Measurements from ENCODE around the gene PRODH.
"Not testable (repeated sequence)": the region's sequence is repeated elsewhere in the genome, so short reads cannot be mapped to it uniquely, and the experiment has no call there.

PRODH gene

DNA sequence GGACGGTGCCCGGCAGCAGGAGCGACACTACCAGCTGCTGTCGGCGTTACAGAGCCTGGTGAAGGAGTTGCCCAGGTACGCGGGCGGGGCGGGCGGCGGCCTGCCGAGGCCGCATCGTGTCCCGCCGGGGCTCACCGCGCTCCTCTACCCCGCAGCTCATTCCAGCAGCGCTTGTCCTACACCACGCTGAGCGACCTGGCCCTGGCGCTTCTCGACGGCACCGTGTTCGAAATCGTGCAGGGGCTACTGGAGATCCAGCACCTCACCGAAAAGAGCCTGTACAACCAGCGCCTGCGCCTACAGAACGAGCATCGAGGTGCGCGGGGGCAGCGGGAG lies 29.7 kb downstream of the PRODH start:
- not testable (repeated sequence) for DNase-seq (ENCODE audit: low read depth)

DNA sequence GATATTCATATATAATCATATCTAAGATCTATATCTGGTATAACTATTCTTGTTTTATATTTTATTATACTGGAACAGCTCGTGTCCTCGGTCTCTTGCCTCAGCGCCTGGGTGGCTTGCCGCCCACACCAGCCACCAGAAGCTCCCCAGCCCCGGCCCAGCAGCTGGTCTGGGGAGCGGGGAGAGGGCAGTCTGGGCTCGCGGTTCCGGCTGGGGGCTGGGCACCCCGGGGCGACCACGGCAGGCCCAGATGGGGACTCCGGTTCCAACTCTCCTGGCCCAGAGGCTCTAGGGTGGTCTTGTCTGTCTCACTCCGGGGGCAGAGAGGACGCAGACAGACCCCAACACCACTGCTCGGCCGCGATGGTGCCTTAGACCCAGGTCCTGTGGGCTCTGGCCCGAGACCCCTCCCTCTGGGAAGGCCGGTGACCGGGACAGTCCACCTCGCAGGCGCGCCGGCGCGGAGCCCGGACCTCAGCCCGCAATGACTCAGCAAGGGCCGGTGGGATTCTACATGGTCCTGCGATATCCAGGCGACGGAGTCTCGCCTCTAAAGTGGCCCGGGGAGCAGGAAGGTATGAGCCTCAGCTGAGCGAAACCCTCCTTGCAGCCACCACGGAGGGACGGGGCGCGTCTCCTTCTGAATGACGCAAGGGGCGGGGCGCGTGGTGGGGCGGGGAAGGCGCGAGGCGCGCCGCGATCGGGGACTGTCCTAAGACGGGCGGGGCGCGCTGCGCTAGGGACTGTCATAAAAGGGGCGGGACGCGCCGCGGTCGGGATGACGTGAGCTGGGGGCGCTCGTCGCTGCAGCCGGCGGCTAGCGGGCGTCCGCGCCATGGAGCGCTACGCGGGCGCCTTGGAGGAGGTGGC lies 30.3 kb downstream of the PRODH start, which contains the start of gene DGCR6:
TSS of gene DGCR6 (plus strand) at position 781 of the 870 bp plus-strand sequence. CDS start at position 836, 55 bp downstream.
- DNase-seq (ENCODE audit: low read depth), result no peak

GRCh38 chr22:18896037-18896657 lies 39.9 kb downstream of the PRODH start:
- DNase-seq (ENCODE audit: low read depth), result not testable (repeated sequence)

- not testable (repeated sequence) for DNase-seq (ENCODE audit: low read depth)
Measured at GRCh38 chr22:18893775-18894174, 42.3 kb downstream of the PRODH start.

GRCh38 chr22:18890510-18891192 lies 45.4 kb downstream of the PRODH start:
- not testable (repeated sequence) for DNase-seq (ENCODE audit: low read depth)

DNA sequence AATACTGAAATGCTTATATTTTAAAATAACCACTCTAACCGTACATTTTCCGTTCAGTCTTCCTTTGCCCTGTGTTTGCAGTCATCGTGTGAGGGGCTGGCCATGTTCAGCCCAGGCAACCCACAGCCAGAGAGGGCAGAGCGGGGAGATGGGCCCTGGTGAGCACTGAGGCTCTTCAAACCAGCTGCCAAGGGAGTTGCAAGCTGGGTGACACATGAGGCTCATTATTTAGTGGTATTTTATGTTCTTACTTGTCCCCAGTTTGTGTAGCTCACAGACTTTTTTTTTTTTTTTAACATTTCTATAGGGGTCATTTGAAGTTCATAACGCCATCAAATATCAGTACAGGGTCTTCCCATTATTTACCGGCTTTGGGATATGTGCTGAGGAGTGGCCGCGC lies 48.0 kb downstream of the PRODH start:
- DNase-seq (ENCODE audit: low read depth), result no peak

DNA sequence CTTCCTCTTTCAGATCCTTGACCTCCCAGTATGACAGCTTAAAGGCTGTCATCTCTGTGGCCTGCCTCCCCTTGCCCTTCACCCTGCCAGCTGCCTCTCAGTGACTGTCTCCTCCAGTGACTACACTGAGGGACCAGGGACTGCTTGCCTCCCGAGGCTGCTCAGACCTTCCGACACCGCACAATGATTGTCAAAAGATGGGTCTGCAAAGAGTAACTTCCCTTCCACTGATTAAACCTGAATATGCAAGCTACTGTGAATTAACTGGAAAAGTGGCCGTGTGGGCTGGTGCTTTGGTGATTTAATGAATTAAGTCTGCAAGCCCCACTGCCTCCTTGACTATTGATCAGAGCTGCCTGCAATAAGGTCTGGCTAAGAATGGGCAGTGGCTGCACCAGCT lies 51.6 kb downstream of the PRODH start:
- DNase-seq (ENCODE audit: low read depth), result not testable (repeated sequence)

GRCh38 chr22:18881260-18881659 lies 54.8 kb downstream of the PRODH start:
- peak; percentile 16 for DNase-seq (ENCODE audit: low read depth)

All from stimulated activated CD8-positive, alpha-beta memory T cell treated with anti-CD3 and anti-CD28 coated beads, Interleukin-15, amount 100 ng/mL, for 24 hours (primary cell).